Activated CD8-positive, alpha-beta memory T cell treated with anti-CD3 and anti-CD28 coated beads, Interleukin-2, amount 50 U/mL, for 1 hour (primary cell): ENCODE measurements around the gene SSU72.
"Not testable (repeated sequence)": the region's sequence is repeated elsewhere in the genome, so short reads cannot be mapped to it uniquely, and the experiment has no call there.

Experiments used
- DNase-seq: peaks from one replicate; pipeline ENCODE4 v3.0.0-alpha.2; 2020; ENCODE audit errors: extremely low read depth

The SSU72 gene

GRCh38 chr1:1505366-1505798, 69.3 kb downstream of the SSU72 start:
- not testable (repeated sequence) for DNase-seq

GRCh38 chr1:1504777-1505365, 69.8 kb downstream of the SSU72 start:
- peak; percentile 17 for DNase-seq

GRCh38 chr1:1495461-1495975, 79.1 kb downstream of the SSU72 start:
- DNase-seq, result not testable (repeated sequence)

- DNase-seq, result not testable (repeated sequence)
Measured at GRCh38 chr1:1494311-1494710, 80.4 kb downstream of the SSU72 start.
